K562 (cell line): ENCODE data around the gene TRUB2. TPM values are rescaled to one million over a fixed set of nuclear protein-coding genes. Genes with fewer than 3 reads are reported as not detected.

Source experiments
- ARID3B ChIP-seq: fragments of 250-450 bp; sonication (Bioruptor Pico); IDR thresholded peaks from 2 replicates; pipeline ENCODE4 v1.4.0; 2020; ENCODE audit warnings: borderline replicate concordance
- CBFA2T2 ChIP-seq: fragments of 450-650 bp; conservative IDR thresholded peaks from 2 replicates; pipeline ENCODE4 v1.6.1; 2017; ENCODE audit warnings: mild to moderate bottlenecking
- CHCHD3 ChIP-seq: fragments of 250-450 bp; sonication (Bioruptor Pico); IDR thresholded peaks from 2 replicates; pipeline ENCODE4 v2.1.2; 2022; ENCODE audit warnings: mild to moderate bottlenecking
- CTBP1 ChIP-seq: fragments of 450-650 bp; IDR thresholded peaks from 2 replicates; pipeline ENCODE4 v1.6.1; 2016; ENCODE audit warnings: borderline replicate concordance
- DMBX1 ChIP-seq: fragments of 250-450 bp; sonication (Bioruptor Pico); IDR thresholded peaks from 2 replicates; pipeline ENCODE4 v1.8.0; 2022; ENCODE audit warnings: inconsistent platforms, mild to moderate bottlenecking, moderate library complexity, borderline replicate concordance
- L3MBTL2 ChIP-seq: fragments of 450-650 bp; IDR thresholded peaks from 2 replicates; pipeline ENCODE4 v1.6.1; 2016; ENCODE audit warnings: mild to moderate bottlenecking, moderate library complexity
- NCOA2 ChIP-seq, 2 experiments: fragments of 450-650 bp; IDR thresholded peaks; 2 replicates each; pipeline ENCODE4 v1.6.1; 2018; ENCODE audit warnings: mild to moderate bottlenecking in 2 of 2, moderate library complexity in 1 of 2; ENCODE audit not compliant: partially characterized antibody in 2 of 2
- NR3C1 ChIP-seq: sonication (generic); formaldehyde crosslinking; IDR thresholded peaks from 2 replicates; pipeline ENCODE4 v1.8.1; 2022; ENCODE audit warnings: missing genetic modification reagents
- OTX1 ChIP-seq: fragments of 450-650 bp; formaldehyde crosslinking; IDR thresholded peaks from 2 replicates; pipeline ENCODE4 v1.4.0; 2022; ENCODE audit warnings: mild to moderate bottlenecking
- POLR2AphosphoS2 ChIP-seq: IDR thresholded peaks from 2 replicates; pipeline ENCODE4 v1.6.1; 2012; ENCODE audit warnings: low read length, improper control_type of control experiment
- PURB ChIP-seq: sonication (generic); formaldehyde crosslinking; IDR thresholded peaks from 2 replicates; pipeline ENCODE4 v1.9.0; 2021; ENCODE audit warnings: low read depth, mild to moderate bottlenecking, missing genetic modification reagents
- TARDBP ChIP-seq: fragments of 450-650 bp; IDR thresholded peaks from 2 replicates; pipeline ENCODE4 v1.6.1; 2016
- USF2 ChIP-seq: sonication (generic); formaldehyde crosslinking; IDR thresholded peaks from 2 replicates; pipeline ENCODE4 v1.5.0; 2020; ENCODE audit warnings: missing genetic modification reagents
- ZBTB40 ChIP-seq, 2 experiments: fragments of 450-650 bp in 1 of 2; sonication (generic) in 1 of 2; formaldehyde crosslinking in 1 of 2; IDR thresholded peaks; 2 replicates each; pipeline versions ENCODE4 v1.7.1 to v1.9.0; 2016 to 2022; ENCODE audit warnings: inconsistent platforms in 1 of 2, mild to moderate bottlenecking in 1 of 2, missing genetic modification reagents in 1 of 2
- ZKSCAN3 ChIP-seq: fragments of 250-450 bp; sonication (Bioruptor Pico); IDR thresholded peaks from 2 replicates; pipeline ENCODE4 v1.4.0; 2020
- ZNF263 ChIP-seq: sonication (generic); formaldehyde crosslinking; IDR thresholded peaks from 2 replicates; pipeline ENCODE4 v1.8.0; 2022; ENCODE audit warnings: mild to moderate bottlenecking, missing genetic modification reagents, borderline replicate concordance
- polyA plus RNA-seq, 8 experiments: library from polyadenylated mRNA; depleted of rRNA in 4 of 8; stranded (reverse) in 5 of 8; unstranded in 3 of 8; fragments of >200 nt; fragmentation: Nextera tagmentation in 2 of 8; fragmentation: Illumina TruSeq in 1 of 8; extraction: Ambion mirVana in 2 of 8; extraction: Trizol in 1 of 8; gene quantifications; 2 replicates each; pipeline versions ENCODE4 v1.2.1 to v1.2.3, GENCODE V29; 2011 to 2014; ENCODE audit warnings: inconsistent platforms in 1 of 8, missing spikeins in 1 of 8
- total RNA-seq, 7 experiments: library from RNA; depleted of rRNA in 6 of 7; stranded (reverse); fragments of >200 nt in 6 of 7; fragmentation: Illumina TruSeq in 2 of 7; extraction: Trizol in 2 of 7; gene quantifications; 2 replicates each; pipeline versions ENCODE4 v1.2.1 to v1.2.3, GENCODE V29; 2011 to 2021; ENCODE audit warnings: low replicate concordance in 1 of 7

The TRUB2 gene
- total and polyA plus RNA-seq, 9 of the 15 experiments (the other 6 are each of a cell fraction or from before 2014, with no cell fraction given): 9.3 to 110 (median 63.0) TPM

GRCh38 chr9:128339761-128340690 is 17.8 kb upstream of the TRUB2 start, which contains the start of gene SLC27A4 (continued):
- TF ChIP-seq NR3C1 (CRISPR knock-in tag) (no peak), OTX1 (no peak), ARID3B (no peak; the same call in 1 of the 2 replicates), ZKSCAN3 (CRISPR knock-in tag) (no peak), NCOA2 (IDR thresholded peaks at IDR 0.05; ENCODE audit: partially characterized antibody in 2 of 2) (no peak), POLR2AphosphoS2 (no peak; the same call in 1 of the 2 replicates), CBFA2T2 (peak; percentile 4; the same call in 1 of the 2 replicates), ZNF263 (CRISPR knock-in tag) (no peak), CTBP1 (peak; percentile 99), USF2 (no peak), PURB (no peak), ZBTB40 (IDR thresholded peaks at IDR 0.05) (peak; percentile 90), ZBTB40 (CRISPR knock-in tag; IDR thresholded peaks at IDR 0.05) (no peak), DMBX1 (CRISPR knock-in tag) (peak; percentile 64; the same call in 1 of the 2 replicates), L3MBTL2 (peak; percentile 90; the same call in 1 of the 2 replicates), CHCHD3 (0 out of 2 replicates have a peak, but pooled peaks have one; percentile 33), TARDBP (peak; percentile 71)
